HFF-Myc (cell line): ENCODE results near the gene MRPL53.

ENCODE experiments used
- DNase-seq: peaks from one replicate; pipeline ENCODE4 v3.0.0-alpha.2; 2011; ENCODE audit warnings: low read depth; ENCODE audit errors: extremely low read depth
- H3K4me3 ChIP-seq: replicated peaks from 2 replicates; pipeline ENCODE4 v1.5.1; 2011; ENCODE audit warnings: low read depth, mild to moderate bottlenecking, control low read depth, low read length
- TF ChIP-seq, protein P1 (sequence below): IDR thresholded peaks from 2 replicates; pipeline ENCODE4 v1.5.1; 2012; ENCODE audit warnings: mild to moderate bottlenecking, low read depth, low read length, control low read depth; ENCODE audit errors: missing control alignments

The MRPL53 gene

DNA sequence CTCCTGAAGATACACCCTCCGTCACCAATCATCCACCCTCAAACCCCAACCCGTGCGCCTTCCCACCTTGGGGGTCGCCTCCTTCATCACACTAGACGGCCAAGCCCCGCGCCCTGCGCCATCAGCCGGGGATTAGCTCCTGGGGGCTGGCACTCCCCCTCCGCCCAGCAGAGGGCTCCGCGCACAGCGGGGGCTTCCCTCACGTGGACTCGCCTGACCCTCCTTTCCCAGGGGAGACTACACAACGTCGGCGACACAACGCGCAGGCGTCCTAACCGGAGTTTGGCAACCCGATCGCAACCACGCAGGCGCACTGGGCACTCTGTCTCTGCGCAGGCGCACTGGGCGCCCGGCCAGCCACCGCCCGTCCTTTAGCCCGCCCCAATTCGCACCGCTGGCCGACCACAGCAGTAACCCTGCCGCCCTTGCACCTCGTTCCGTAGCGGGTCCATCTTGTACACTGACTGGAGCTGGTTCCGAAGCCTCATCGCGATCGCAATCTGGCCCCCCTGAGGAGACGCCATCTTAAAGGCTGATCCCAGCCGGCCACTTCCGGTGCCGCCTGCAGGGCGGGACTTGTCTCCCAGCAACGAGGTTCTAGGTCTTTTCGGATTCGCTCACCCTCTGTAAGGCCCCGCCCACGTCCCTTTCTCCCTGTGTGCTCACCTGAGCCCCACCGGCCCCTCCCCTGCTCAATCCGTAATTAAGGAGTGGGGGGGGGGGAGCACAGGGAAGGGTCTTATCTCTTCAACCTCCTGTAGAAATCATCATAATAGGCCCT is 34.9 kb upstream of the MRPL53 start, which contains the start of gene PCGF1:
TSS of gene PCGF1 (minus strand) at position 551 of the 781 bp plus-strand sequence. CDS start at position 524, 27 bp downstream.
- peak within 1 kb of the TSS; percentile 73 for H3K4me3 ChIP-seq
- TF ChIP-seq, protein P1, sequence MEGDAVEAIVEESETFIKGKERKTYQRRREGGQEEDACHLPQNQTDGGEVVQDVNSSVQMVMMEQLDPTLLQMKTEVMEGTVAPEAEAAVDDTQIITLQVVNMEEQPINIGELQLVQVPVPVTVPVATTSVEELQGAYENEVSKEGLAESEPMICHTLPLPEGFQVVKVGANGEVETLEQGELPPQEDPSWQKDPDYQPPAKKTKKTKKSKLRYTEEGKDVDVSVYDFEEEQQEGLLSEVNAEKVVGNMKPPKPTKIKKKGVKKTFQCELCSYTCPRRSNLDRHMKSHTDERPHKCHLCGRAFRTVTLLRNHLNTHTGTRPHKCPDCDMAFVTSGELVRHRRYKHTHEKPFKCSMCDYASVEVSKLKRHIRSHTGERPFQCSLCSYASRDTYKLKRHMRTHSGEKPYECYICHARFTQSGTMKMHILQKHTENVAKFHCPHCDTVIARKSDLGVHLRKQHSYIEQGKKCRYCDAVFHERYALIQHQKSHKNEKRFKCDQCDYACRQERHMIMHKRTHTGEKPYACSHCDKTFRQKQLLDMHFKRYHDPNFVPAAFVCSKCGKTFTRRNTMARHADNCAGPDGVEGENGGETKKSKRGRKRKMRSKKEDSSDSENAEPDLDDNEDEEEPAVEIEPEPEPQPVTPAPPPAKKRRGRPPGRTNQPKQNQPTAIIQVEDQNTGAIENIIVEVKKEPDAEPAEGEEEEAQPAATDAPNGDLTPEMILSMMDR, result peak; percentile 60
- DNase-seq, result peak; percentile 92

DNA sequence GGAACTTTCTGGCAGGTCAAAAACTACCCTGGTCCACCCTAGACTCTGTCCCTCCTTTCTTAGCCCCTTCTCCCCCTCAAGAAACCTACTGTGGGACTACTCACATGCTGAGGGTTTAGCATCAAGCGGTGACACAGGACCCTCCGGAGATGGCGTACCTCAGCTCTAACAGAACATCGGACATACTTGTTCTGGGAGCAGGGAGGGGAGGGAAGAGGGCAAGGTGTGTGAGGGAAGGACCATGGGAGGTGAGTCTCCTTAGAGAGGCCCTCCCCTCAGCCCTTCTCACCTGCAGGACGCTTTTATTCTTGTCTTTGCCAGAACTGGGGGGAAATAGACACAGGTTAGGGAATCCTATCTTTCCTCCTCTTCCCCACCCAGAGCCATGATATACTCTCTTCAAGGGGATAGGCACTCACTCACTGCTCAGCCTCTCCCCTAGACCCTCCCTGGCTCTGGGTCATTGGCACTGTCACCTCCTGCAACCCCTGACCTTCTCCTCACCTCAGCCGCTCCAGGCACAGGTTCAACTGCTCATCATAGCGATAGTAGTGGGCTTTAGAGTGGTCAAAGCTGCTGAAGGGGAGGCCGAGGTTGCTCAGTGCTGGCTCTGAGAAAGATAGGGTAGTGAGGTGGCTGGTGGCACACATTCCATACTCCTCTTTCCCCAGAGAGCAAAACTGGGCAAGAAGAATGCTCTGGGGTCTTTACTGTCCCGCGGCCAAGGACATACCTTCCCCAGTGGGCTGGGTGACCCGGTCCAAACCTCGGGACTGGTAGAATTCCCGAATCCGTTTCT is 33.2 kb upstream of the MRPL53 start:
- TF ChIP-seq, protein P1, result no peak
- peak overlapping the region; percentile 73 for H3K4me3 ChIP-seq
- DNase-seq, result no peak

GRCh38 chr2:74504591-74504990 is 32.1 kb upstream of the MRPL53 start:
- no peak overlapping the region for H3K4me3 ChIP-seq

DNA sequence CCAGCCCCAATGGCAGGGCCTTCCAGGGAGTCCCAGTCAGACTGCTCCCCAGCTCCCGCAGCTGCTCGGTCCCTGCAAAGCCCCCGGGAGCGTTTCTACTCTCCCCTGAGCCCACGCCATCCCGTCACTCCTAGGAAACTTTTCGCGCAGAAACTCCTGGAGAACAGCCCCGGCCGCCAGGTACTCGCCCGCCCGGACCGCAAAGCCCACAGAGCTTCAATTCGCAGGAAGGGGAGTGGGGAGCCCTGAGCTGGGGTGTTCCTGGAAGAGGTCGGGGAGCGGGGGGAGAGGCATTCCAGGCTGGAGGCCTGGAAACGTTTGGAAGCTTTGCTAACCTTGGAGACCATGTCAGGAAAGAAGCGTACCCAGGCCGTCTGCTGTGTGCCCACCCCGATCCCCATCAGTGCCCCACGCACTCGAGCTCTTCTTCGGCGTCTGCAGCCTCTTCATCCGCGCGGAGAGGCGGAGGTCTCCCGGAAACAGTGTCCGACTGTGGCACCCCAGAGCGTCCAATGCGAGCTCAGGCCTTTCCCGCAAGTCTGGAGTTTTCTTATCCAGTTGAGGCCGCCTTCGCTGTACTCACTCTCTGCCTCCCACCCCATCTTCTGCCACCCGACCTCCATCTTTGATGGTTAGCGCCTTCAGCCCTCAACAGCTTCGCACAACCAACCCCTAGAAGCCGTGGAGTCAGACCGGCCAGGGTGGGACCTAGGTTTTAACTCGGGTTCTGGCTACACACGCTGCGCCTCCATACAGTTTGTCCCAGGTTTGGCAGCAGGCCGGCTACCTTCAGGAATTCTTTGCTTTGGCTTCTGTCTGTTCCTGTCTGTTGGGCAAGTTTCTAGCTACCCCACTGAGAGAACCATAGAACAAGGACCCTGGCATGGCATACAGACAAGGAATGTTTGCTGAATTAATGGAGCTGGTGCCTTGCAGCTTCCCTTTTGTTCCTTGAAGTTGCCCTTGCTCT is 31.3 kb upstream of the MRPL53 start:
- no peak for DNase-seq
- TF ChIP-seq, protein P1, result no peak
- peak overlapping the region; percentile 38; the same call in 1 of the 2 replicates for H3K4me3 ChIP-seq

More at GRCh38 chr2:74504591-74504990, 32.1 kb upstream of the MRPL53 start:
- DNase-seq, result no peak
- TF ChIP-seq, protein P1, result no peak

GRCh38 chr2:74502720-74503505 is 30.4 kb upstream of the MRPL53 start:
- peak; percentile 41 for DNase-seq
- H3K4me3 ChIP-seq, result peak overlapping the region; percentile 38

More at GRCh38 chr2:74502720-74503505, 30.4 kb upstream of the MRPL53 start:
- TF ChIP-seq, protein P1, result no peak
